ENCODE measurements around the gene MSI2. TPM values are rescaled to one million over a fixed set of nuclear protein-coding genes. Genes with fewer than 3 reads are reported as not detected.

Gene MSI2
- total RNA-seq, 3 donors from 2014 or later: 40.6 to 56.2 (median 54.3) TPM

- Mint-ChIP-seq H3K27me3 (ENCODE audit: low read depth) (no peaks in the 10 kb centered on the region), H3K4me1 (ENCODE audit: low read depth) (peaks cover 21% of the 10 kb centered on the region)
Observed at GRCh38 chr17:57555636-57556175, 299.4 kb downstream of the MSI2 start.

GRCh38 chr17:57556320-57556719 lies 300.0 kb downstream of the MSI2 start:
- ATAC-seq: no peak
- H3K4me3 Mint-ChIP-seq: no peak overlapping the region
- H3K27me3 Mint-ChIP-seq (ENCODE audit: low read depth): no peaks in the 10 kb centered on the region
- H3K4me1 Mint-ChIP-seq (ENCODE audit: low read depth): peaks cover 18% of the 10 kb centered on the region
- no peak for DNase-seq
- no peaks in the 10 kb centered on the region for H3K9me3 Mint-ChIP-seq
- H3K36me3 Mint-ChIP-seq (ENCODE audit: insufficient read depth): peaks cover 5% of the 10 kb centered on the region

More at GRCh38 chr17:57555636-57556175, 299.4 kb downstream of the MSI2 start:
- no peak for DNase-seq
- peaks cover 5% of the 10 kb centered on the region for H3K36me3 Mint-ChIP-seq (ENCODE audit: insufficient read depth)
- no peaks in the 10 kb centered on the region for H3K9me3 Mint-ChIP-seq
- no peak overlapping the region for H3K4me3 Mint-ChIP-seq
- no peak for ATAC-seq

GRCh38 chr17:57556977-57557376 lies 300.7 kb downstream of the MSI2 start:
- no peak overlapping the region for H3K4me3 Mint-ChIP-seq
- peaks cover 5% of the 10 kb centered on the region for H3K36me3 Mint-ChIP-seq (ENCODE audit: insufficient read depth)
- DNase-seq: no peak
- no peaks in the 10 kb centered on the region for H3K9me3 Mint-ChIP-seq
- no peak for ATAC-seq
- H3K4me1 Mint-ChIP-seq (ENCODE audit: low read depth): peaks cover 13% of the 10 kb centered on the region
- H3K27me3 Mint-ChIP-seq (ENCODE audit: low read depth): no peaks in the 10 kb centered on the region

- H3K27me3 Mint-ChIP-seq (ENCODE audit: low read depth): no peaks in the 10 kb centered on the region
- peaks cover 5% of the 10 kb centered on the region for H3K36me3 Mint-ChIP-seq (ENCODE audit: insufficient read depth)
- DNase-seq: no peak
- H3K9me3 Mint-ChIP-seq: no peaks in the 10 kb centered on the region
- peaks cover 11% of the 10 kb centered on the region for H3K4me1 Mint-ChIP-seq (ENCODE audit: low read depth)
- H3K4me3 Mint-ChIP-seq: no peak overlapping the region
- no peak for ATAC-seq
Observed at GRCh38 chr17:57557416-57557815, 301.1 kb downstream of the MSI2 start.

GRCh38 chr17:57557834-57558681 lies 301.7 kb downstream of the MSI2 start:
- DNase-seq: no peak
- no peak overlapping the region for H3K4me3 Mint-ChIP-seq
- no peaks in the 10 kb centered on the region for H3K9me3 Mint-ChIP-seq
- H3K27me3 Mint-ChIP-seq (ENCODE audit: low read depth): no peaks in the 10 kb centered on the region
- ATAC-seq: no peak
- H3K36me3 Mint-ChIP-seq (ENCODE audit: insufficient read depth): peaks cover 5% of the 10 kb centered on the region
- peaks cover 8% of the 10 kb centered on the region for H3K4me1 Mint-ChIP-seq (ENCODE audit: low read depth)

- H3K36me3 Mint-ChIP-seq (ENCODE audit: insufficient read depth): peaks cover 5% of the 10 kb centered on the region
- no peak overlapping the region for H3K4me3 Mint-ChIP-seq
- H3K4me1 Mint-ChIP-seq (ENCODE audit: low read depth): peaks cover 5% of the 10 kb centered on the region
- H3K9me3 Mint-ChIP-seq: no peaks in the 10 kb centered on the region
- DNase-seq: no peak
- no peak for ATAC-seq
- no peaks in the 10 kb centered on the region for H3K27me3 Mint-ChIP-seq (ENCODE audit: low read depth)
Observed at GRCh38 chr17:57559226-57559625, 302.9 kb downstream of the MSI2 start.

- Mint-ChIP-seq H3K9me3 (no peaks in the 10 kb centered on the region), H3K36me3 (ENCODE audit: insufficient read depth) (peaks cover 5% of the 10 kb centered on the region), H3K4me1 (ENCODE audit: low read depth) (peaks cover 5% of the 10 kb centered on the region), H3K27me3 (ENCODE audit: low read depth) (no peaks in the 10 kb centered on the region), H3K4me3 (no peak overlapping the region)
- ATAC-seq: no peak
- DNase-seq: no peak
Observed at GRCh38 chr17:57559634-57560318, 303.5 kb downstream of the MSI2 start.

GRCh38 chr17:57560319-57560705 lies 304.0 kb downstream of the MSI2 start:
- peaks cover 5% of the 10 kb centered on the region for H3K4me1 Mint-ChIP-seq (ENCODE audit: low read depth)
- DNase-seq (no peak), ATAC-seq (no peak)
- no peaks in the 10 kb centered on the region for H3K9me3 Mint-ChIP-seq
- no peaks in the 10 kb centered on the region for H3K27me3 Mint-ChIP-seq (ENCODE audit: low read depth)
- H3K36me3 Mint-ChIP-seq (ENCODE audit: insufficient read depth): peaks cover 6% of the 10 kb centered on the region
- no peak overlapping the region for H3K4me3 Mint-ChIP-seq

GRCh38 chr17:57561072-57561861 lies 304.9 kb downstream of the MSI2 start:
- ATAC-seq (no peak), DNase-seq (no peak)
- H3K9me3 Mint-ChIP-seq: no peaks in the 10 kb centered on the region
- no peaks in the 10 kb centered on the region for H3K27me3 Mint-ChIP-seq (ENCODE audit: low read depth)
- H3K4me3 Mint-ChIP-seq: no peak overlapping the region
- peaks cover 14% of the 10 kb centered on the region for H3K36me3 Mint-ChIP-seq (ENCODE audit: insufficient read depth)
- peaks cover 5% of the 10 kb centered on the region for H3K4me1 Mint-ChIP-seq (ENCODE audit: low read depth)

- Mint-ChIP-seq H3K36me3 (ENCODE audit: insufficient read depth) (peaks cover 9% of the 10 kb centered on the region), H3K4me1 (ENCODE audit: low read depth) (peaks cover 5% of the 10 kb centered on the region), H3K4me3 (no peak overlapping the region), H3K9me3 (no peaks in the 10 kb centered on the region), H3K27me3 (ENCODE audit: low read depth) (no peaks in the 10 kb centered on the region)
- DNase-seq (no peak), ATAC-seq (no peak)
Observed at GRCh38 chr17:57562184-57562698, 305.9 kb downstream of the MSI2 start.

GRCh38 chr17:57563958-57564357 lies 307.6 kb downstream of the MSI2 start:
- DNase-seq (no peak), ATAC-seq (no peak)
- Mint-ChIP-seq H3K36me3 (ENCODE audit: insufficient read depth) (peaks cover 9% of the 10 kb centered on the region), H3K27me3 (ENCODE audit: low read depth) (no peaks in the 10 kb centered on the region), H3K9me3 (no peaks in the 10 kb centered on the region), H3K4me3 (no peak overlapping the region), H3K4me1 (ENCODE audit: low read depth) (peaks cover 4% of the 10 kb centered on the region)

- no peaks in the 10 kb centered on the region for H3K27me3 Mint-ChIP-seq (ENCODE audit: low read depth)
- DNase-seq: no peak
- ATAC-seq: no peak
- H3K9me3 Mint-ChIP-seq: no peaks in the 10 kb centered on the region
- no peak overlapping the region for H3K4me3 Mint-ChIP-seq
- peaks cover 4% of the 10 kb centered on the region for H3K4me1 Mint-ChIP-seq (ENCODE audit: low read depth)
- peaks cover 10% of the 10 kb centered on the region for H3K36me3 Mint-ChIP-seq (ENCODE audit: insufficient read depth)
Observed at GRCh38 chr17:57565176-57565575, 308.9 kb downstream of the MSI2 start.

GRCh38 chr17:57566721-57567120 lies 310.4 kb downstream of the MSI2 start:
- DNase-seq (no peak), ATAC-seq (no peak)
- peaks cover 10% of the 10 kb centered on the region for H3K36me3 Mint-ChIP-seq (ENCODE audit: insufficient read depth)
- no peaks in the 10 kb centered on the region for H3K9me3 Mint-ChIP-seq
- no peak overlapping the region for H3K4me3 Mint-ChIP-seq
- no peaks in the 10 kb centered on the region for H3K27me3 Mint-ChIP-seq (ENCODE audit: low read depth)
- H3K4me1 Mint-ChIP-seq (ENCODE audit: low read depth): no peaks in the 10 kb centered on the region

GRCh38 chr17:57567251-57567650 lies 310.9 kb downstream of the MSI2 start:
- Mint-ChIP-seq H3K27me3 (ENCODE audit: low read depth) (no peaks in the 10 kb centered on the region), H3K9me3 (no peaks in the 10 kb centered on the region), H3K36me3 (ENCODE audit: insufficient read depth) (peaks cover 10% of the 10 kb centered on the region), H3K4me3 (no peak overlapping the region), H3K4me1 (ENCODE audit: low read depth) (no peaks in the 10 kb centered on the region)
- ATAC-seq (no peak), DNase-seq (no peak)

Data from activated T-cell treated with anti-CD3 and anti-CD28 coated beads, Interleukin-2, amount 50 U/mL, for 4 hours (primary cell).